HG03558 (cell line): ENCODE results near the gene ARID3A.

Experiments
- ATAC-seq: cut with Tn5 transposase; IDR thresholded peaks from one replicate; pipeline ENCODE4 v1.9.1; 2021; ENCODE audit warnings: moderate number of reproducible peaks; ENCODE audit not compliant: unreplicated experiment; ENCODE audit errors: extremely low read depth

ARID3A gene

DNA sequence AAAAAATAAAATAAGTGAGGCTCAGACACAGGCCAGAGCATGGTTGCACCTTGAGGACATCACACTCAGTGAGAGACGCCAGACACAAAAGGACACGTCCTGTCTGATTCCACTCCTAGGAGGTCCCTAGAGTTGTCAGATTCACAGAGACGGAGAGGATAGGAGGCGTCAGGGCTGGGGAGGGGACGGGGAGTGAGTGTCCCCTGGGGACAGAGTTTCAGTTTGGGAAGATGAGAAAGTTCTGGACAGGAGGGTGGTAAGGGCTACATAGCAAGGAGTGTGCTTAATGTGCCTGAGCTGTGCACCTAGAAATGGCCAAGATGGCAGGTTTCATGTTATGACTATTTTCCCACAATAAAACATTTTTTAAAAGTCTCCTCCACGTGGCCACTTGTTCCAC, 72.2 kb downstream of the ARID3A start:
- no peak for ATAC-seq

DNA sequence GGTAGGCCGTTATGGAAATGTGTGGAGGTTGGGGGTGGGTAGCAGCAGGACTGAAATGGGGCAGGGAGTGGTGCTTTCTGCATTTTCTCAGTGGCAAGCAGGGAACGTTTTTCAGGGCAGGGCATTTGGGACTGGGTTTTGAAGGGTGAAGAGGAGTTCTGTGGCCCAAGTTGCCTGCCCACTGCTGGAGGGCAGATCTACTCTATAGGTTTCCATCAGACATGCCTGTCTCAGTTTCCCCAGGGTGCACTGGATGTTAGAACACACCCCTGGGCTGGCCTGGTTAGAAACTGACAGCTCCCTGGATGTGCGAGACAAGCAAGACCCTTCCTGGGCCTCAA, 73.5 kb downstream of the ARID3A start:
- no peak for ATAC-seq

DNA sequence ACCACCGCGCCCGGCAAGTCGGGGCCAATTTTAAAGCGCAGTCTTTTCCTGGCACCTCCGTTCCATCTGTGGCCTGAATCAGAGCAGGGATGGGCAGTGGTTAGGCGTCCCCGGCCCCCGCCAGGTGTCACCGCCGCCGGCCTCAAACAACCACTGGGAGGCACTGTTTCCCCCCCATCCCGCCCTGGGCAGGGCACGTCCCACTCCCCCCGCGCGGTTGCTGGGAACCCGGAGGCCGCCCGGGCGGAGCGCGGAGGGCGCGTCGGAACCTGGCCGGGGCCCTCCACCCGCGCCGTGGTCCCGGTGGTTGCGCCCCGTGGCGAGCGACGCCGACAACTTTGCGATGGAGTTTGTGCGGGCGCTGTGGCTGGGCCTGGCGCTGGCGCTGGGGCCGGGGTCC, 74.3 kb downstream of the ARID3A start, which contains the start of gene GRIN3B:
TSS of gene GRIN3B (plus strand) at position 325 of the 400 bp plus-strand sequence. CDS start at position 344, 19 bp downstream.
- ATAC-seq = no peak

DNA sequence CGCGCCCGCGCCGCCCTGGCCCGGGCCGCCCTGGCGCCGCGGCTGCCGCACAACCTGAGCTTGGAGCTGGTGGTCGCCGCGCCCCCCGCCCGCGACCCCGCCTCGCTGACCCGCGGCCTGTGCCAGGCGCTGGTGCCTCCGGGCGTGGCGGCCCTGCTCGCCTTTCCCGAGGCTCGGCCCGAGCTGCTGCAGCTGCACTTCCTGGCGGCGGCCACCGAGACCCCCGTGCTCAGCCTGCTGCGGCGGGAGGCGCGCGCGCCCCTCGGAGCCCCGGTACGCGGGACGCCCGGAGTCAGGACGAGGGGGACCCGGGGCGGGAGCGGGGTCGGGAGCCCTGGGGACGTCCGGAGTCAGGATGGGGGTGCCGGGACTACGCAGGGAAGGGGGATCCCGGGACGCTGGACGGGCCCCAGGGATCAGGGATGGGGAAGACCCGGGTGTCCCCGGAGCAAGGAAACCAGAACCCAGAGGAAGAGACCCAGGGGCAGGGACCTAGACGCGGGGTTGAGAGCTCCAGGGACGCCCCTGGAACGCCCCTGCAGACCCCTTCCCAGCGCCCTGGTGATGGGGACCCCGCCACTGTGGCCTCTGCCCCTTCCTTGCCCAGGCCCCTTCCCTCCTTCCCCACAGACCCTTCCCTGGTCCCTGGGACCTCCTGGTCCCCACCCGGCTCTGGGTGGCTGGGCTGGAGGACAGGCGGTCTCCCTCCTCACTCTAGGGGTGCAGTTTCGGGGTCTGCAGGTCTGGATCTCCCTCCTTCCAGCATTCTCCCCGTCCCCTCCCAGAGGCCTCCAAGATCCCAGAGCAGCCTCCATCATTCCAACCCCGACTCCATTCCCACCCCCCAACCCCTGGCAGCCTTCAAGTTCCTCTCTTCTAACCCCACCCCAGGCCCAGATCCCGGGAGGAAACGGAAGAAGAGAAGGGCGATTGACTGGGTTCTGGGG, 75.0 kb downstream of the ARID3A start:
- ATAC-seq = no peak

DNA sequence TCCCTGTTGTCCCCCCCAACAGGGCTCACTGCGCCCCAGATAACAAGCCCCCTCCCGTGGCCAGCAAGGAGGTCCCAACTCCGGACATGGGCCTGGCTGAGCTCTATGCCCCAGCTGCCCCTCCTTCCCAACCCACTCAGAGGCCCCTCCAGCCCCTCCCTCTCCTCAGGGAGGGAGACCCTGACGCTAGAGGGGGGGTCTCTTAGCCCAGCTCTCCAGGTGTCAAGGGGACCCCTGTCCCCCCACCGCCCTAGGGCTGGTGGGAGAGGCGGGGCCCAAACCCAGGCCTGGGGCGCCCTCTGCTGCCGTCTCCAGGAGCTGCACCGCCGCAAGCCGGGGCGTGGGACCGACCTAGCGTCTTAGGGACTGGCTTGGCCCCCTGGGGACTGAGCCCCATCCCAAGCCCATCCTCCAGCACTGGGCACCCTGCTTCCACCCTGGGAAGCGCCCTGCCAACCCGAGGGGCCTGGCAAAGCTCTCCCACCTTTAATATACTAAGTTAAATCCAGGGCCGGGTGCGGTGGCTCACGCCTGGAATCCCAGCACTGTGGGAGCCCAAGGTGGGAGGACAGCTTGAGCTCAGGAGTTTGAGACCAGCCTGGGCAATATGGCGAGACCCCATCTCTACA, 75.8 kb downstream of the ARID3A start:
- no peak for ATAC-seq

DNA sequence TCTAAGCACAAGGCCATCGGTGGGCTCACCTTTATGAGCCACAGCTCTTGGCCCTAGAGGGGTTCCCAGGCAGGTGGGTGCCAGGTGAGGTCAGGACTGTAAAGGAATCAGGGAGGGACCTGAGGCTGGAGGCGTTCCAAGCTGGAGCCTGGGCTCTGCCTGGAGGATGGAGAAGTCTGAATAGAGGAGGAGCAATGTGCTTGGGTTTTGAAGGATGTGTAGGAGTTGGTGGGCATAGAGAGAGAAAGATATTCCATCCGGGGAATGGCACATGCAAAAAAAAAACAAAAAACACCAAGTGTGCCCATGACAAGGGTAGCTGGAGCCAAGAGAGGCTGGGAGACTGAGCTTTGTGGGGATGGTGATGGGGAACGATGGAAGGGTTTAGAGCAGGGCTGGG, 76.8 kb downstream of the ARID3A start:
- no peak for ATAC-seq

DNA sequence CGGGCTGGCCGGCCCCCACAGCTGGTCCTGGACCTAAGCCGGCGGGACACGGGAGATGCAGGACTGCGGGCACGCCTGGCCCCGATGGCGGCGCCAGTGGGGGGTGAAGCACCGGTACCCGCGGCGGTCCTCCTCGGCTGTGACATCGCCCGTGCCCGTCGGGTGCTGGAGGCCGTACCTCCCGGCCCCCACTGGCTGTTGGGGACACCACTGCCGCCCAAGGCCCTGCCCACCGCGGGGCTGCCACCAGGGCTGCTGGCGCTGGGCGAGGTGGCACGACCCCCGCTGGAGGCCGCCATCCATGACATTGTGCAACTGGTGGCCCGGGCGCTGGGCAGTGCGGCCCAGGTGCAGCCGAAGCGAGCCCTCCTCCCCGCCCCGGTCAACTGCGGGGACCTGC, 77.4 kb downstream of the ARID3A start:
- no peak for ATAC-seq

DNA sequence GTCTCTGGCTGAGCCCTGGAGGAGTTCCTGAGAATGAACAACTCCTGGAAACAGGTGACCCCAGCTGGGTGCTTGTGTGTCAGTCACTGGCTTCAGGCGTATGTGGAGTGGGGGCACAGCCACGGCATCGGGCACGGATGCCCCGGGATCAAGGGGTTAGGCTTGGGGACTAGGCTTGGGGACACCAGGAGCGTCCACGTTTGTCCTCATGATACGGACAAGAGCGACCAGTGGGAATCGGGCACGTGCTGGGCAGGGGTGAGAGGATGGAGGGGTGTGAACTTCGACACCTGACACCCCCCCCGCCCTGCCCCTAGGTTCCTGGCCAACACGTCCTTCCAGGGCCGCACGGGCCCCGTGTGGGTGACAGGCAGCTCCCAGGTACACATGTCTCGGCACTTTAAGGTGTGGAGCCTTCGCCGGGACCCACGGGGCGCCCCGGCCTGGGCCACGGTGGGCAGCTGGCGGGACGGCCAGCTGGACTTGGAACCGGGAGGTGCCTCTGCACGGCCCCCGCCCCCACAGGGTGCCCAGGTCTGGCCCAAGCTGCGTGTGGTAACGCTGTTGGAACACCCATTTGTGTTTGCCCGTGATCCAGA, 78.5 kb downstream of the ARID3A start:
- no peak for ATAC-seq

DNA sequence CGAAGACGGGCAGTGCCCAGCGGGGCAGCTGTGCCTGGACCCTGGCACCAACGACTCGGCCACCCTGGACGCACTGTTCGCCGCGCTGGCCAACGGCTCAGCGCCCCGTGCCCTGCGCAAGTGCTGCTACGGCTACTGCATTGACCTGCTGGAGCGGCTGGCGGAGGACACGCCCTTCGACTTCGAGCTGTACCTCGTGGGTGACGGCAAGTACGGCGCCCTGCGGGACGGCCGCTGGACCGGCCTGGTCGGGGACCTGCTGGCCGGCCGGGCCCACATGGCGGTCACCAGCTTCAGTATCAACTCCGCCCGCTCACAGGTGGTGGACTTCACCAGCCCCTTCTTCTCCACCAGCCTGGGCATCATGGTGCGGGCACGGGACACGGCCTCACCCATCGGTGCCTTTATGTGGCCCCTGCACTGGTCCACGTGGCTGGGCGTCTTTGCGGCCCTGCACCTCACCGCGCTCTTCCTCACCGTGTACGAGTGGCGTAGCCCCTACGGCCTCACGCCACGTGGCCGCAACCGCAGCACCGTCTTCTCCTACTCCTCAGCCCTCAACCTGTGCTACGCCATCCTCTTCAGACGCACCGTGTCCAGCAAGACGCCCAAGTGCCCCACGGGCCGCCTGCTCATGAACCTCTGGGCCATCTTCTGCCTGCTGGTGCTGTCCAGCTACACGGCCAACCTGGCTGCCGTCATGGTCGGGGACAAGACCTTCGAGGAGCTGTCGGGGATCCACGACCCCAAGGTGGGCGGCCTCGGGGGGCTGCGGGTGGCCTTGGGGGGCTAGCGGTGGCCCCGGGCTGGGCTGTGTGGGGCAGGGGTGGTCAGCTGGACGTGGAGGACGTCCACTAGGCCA, 79.2 kb downstream of the ARID3A start:
- no peak for ATAC-seq

DNA sequence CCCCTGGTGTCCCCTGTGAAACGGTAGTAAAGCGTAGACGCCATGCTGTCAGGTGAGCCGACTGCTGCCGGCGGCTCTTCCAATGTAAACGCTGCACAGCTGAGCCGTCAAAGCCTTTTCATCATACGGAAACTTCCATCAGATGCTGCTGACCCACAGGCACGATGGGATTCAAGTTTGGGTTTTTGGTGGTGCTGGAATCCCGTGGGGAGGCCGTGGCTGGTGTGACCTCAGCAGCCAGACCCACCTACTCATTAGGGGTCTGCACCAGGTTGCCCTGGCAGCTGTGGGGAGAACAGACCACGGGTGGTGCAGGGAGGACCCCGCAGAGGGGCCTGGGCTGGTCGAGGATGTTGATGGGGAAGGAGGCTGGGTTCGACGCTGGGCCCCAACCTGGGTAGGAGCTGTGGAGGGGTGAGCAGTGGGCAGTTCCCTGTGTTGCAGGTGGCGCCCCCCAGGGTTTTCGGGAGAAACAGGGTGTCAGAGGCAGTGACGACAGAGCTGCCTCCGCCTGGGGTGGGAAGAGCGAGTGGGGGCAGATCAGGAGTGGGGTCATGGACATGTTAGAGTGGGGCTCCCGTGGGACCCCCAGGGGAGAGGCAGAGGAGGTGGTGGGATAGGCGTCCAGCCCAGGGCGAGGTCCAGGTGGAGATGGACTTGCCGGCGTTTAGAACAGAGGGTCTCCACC, 81.0 kb downstream of the ARID3A start:
- ATAC-seq = no peak

DNA sequence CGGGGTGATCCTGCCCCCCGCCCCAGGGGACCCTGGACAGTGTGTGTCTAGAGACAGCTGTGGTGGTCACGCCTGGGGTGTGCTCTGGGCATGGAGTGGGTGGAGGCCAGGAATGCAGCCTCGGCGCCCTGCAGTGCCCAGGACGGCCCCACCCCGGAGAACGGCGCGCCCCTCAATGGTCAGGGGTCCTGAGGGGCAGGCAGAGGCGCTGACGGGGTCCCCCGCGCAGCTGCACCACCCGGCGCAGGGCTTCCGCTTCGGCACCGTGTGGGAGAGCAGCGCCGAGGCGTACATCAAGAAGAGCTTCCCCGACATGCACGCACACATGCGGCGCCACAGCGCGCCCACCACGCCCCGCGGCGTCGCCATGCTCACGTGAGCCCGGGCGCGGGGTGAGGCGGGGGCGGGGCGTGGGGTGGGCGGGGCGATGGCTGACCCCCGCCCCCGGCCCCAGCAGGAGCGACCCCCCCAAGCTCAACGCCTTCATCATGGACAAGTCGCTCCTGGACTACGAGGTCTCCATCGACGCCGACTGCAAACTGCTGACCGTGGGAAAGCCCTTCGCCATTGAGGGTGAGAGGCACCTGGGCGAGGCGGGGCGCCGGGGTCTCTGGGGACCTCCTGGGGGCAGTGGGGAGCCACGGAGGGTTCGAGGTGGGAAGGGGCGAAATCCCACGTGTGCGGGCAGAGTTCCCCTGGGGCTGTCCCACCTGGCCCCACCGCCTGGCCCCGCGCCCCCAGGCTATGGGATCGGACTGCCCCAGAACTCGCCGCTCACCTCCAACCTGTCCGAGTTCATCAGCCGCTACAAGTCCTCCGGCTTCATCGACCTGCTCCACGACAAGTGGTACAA, 81.8 kb downstream of the ARID3A start:
- no peak for ATAC-seq

DNA sequence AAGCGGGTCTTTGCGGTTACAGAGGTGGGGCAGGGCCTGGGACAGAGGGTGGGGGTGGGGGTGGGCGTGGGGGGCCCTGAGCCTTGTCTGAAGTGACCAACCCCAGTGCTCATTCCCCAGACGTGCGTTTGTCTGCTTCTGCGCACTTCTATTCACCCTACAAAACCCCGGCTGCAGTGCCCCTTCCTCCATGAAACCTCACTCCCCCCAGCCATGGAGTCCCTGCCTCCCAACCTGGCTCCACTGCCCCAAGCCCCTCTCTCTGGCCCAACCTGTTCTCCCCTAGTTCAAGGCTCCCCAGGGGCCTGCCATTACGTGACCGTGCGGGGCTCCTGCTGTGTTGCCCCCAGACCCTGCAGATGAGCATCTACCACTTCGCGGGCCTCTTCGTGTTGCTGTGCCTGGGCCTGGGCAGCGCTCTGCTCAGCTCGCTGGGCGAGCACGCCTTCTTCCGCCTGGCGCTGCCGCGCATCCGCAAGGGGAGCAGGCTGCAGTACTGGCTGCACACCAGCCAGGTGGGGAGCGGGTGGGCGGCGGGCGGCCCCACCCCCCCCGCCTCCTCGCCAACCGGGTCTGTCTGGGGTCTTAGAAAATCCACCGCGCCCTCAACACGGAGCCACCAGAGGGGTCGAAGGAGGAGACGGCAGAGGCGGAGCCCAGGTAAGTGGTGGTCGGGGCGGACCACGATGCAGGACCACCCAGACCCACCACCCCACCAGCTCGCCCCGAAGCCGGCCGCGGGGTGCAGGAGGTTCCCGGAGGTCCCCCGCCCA, 82.6 kb downstream of the ARID3A start:
- no peak for ATAC-seq

DNA sequence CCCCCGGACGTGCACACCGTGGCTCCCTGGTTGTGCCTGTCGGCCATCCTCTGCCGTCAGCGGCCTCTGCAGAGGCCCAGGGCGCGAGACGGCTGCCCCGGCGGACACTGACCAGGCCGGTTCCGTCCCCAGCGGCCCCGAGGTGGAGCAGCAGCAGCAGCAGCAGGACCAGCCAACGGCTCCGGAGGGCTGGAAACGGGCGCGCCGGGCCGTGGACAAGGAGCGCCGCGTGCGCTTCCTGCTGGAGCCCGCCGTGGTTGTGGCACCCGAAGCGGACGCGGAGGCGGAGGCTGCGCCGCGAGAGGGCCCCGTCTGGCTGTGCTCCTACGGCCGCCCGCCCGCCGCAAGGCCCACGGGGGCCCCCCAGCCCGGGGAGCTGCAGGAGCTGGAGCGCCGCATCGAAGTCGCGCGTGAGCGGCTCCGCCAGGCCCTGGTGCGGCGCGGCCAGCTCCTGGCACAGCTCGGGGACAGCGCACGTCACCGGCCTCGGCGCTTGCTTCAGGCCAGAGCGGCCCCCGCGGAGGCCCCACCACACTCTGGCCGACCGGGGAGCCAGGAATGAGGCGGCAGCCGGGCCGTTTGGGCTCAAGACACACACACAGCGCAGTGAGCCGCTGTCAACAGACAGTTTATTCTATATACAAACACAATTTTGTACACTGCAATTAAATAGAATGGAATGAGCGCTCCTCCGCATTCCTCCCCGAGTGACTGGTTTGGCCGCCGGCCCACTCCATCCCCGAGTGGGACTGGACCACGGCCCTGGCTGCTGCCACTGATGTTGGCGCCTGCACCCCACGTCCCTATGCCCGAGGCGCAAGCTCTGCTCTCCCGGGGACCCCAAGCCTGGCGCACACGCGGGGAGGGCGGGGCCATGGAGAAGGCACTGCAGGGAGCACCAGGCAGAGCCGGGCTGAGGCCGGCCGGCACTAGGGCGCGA, 83.5 kb downstream of the ARID3A start:
- no peak for ATAC-seq

DNA sequence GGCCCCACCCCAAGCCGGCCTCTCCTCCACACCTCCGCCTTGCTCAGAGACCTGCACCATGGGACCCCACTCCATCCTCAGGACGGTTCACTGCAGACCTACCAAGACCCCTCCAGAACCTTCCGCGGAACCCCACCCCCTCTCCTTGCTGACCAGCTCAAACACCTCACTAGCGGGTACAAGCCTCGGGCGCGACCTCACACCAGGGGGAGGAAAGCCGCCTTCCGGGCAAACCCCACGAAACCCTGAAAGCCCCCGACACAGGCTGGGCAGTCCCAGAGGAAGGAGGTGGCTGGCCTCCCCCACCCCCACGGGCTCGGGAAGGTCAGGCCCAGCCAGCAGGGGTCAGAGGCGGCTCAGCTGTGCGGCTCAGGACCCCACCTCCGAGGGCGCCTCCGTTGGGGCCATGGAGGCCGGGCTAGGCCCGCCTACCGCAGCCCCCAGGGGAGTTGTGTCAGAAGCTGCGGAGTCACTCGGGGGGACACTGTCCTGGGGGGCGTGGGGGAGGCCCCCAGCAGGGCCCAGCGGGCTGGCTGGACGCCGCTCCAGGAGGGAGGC, 84.2 kb downstream of the ARID3A start:
- ATAC-seq = no peak

DNA sequence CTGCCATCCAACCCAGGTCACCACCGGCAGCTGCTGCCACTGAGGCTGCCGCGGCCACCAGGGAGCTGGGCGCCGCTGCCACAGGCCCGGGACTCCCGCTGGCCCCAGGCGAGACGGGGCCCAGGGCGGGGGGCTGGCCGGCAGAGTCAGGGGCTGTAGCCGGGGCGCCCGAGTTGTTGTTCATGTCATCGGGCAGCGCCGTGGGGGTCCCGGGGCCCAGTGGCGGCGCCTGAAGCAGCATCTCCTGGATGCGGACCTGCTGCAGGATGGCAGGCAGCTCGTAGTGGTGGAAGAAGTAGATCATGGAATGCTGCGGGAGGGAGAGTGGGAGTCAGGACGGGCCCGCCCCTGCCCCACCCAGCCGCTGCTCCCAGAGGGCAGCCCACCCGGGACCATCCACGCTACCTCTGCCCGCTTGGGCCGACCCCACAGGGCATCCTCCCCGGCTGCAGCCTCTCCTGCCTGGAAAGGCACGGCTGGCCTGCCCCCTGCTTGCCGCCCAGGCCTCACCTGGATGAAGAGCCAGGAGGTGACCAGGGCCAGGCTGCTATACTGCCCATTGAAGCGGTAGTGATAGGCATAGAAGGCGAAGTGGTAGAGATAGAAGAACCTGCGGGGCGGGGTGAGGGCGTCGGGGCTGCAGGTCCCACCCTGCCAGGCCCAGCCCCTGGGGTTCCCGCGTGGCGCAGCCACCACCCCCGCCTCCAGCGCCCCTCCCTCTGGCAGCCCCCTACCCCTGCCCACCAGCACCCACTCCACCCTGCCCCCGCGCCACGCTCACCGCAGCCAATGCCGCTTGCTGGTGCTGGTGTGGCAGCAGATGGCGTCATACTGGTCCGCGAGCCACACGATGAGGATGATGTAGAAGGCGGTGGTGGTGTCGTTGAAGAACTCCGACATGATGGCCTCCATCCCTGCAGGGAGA, 85.0 kb downstream of the ARID3A start:
- ATAC-seq = no peak

DNA sequence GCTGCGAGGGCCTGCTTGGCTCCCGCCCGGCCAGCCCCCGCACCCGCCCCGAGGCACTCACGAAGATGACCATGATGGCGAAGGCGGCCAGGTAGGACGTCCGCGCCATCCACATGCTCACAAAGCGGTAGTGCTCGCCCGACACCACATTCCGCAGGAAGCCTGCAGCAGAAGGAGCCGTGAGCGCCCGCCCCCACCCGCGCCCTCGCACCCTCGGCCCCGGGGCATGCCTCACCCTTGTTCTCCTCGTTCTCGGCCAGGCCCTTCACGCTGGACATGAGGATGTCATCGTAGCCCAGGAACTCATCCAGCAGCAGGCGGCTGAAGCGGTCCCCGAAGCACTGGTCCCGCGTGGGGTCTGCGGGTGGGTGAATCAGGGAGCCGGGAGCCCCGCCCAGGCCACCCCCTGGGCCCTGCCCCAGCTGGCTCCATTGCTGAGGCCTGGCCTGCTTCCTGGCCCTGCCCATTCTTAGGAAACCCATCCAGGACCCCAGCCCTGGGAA, 86.0 kb downstream of the ARID3A start:
- no peak for ATAC-seq
